ENCODE measurements around the gene CSF1. TPM values are rescaled to one million over a fixed set of nuclear protein-coding genes. Genes with fewer than 3 reads are reported as not detected.
"Not testable (repeated sequence)": the region's sequence is repeated elsewhere in the genome, so short reads cannot be mapped to it uniquely, and the experiment has no call there.

CSF1 gene
- total RNA-seq, 1 donor from 2014 or later, result 4.6 TPM

GRCh38 chr1:109935451-109935900 is 24.8 kb downstream of the CSF1 start:
- DNase-seq (ENCODE audit: low read depth in 2 of 2), result no peak

- no peak for DNase-seq (ENCODE audit: low read depth in 2 of 2)
Observed at GRCh38 chr1:109937738-109938137, 27.1 kb downstream of the CSF1 start.

- DNase-seq (ENCODE audit: low read depth in 2 of 2), result no peak
Observed at GRCh38 chr1:109938556-109938955, 27.9 kb downstream of the CSF1 start.

GRCh38 chr1:109942434-109942833 is 31.8 kb downstream of the CSF1 start:
- DNase-seq (ENCODE audit: low read depth in 2 of 2), result no peak

- DNase-seq (ENCODE audit: low read depth in 2 of 2), result no peak
Observed at GRCh38 chr1:109944541-109944940, 33.9 kb downstream of the CSF1 start.

- no peak for DNase-seq (ENCODE audit: low read depth in 2 of 2)
Observed at GRCh38 chr1:109946511-109946910, 35.9 kb downstream of the CSF1 start.

GRCh38 chr1:109947582-109948284 is 37.1 kb downstream of the CSF1 start:
- peak in 1 of 2 donors; percentile 35 for DNase-seq (ENCODE audit: low read depth in 2 of 2)

DNA sequence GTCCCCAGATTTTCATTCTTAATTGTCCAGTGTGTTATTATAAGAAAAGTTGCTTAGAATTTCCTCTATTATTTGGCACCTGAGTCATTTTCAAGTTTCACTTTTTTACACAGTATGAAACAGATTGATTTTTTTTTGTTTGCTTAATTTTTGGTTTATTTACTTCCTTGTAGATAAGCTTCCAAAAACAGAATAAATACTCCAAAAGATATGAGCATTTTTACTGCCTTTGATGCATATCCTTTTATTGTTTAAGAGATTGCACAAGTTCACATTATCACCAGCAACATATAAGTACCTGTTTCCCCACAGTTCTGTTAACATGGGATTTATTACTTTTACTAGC is 37.6 kb downstream of the CSF1 start:
- no peak for DNase-seq (ENCODE audit: low read depth in 2 of 2)

DNA sequence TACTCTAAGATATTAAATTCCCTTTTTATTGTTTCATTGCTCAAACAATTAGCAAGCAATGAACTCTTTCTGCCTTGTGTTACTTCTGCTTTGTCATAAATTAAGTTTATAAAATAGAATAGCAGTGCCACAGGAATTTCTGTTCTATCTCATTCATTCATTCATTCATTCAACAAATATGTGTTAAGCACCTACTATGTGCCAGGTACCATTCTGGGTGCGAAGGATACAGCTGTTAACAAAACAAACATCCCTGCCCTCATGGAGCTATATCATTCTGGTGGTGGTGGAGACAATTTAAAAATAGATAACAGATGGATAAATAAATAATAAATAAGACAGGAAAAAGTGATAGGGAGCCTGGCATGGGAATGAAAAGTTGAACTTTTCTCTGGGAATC is 39.4 kb downstream of the CSF1 start:
- no peak for DNase-seq (ENCODE audit: low read depth in 2 of 2)

DNA sequence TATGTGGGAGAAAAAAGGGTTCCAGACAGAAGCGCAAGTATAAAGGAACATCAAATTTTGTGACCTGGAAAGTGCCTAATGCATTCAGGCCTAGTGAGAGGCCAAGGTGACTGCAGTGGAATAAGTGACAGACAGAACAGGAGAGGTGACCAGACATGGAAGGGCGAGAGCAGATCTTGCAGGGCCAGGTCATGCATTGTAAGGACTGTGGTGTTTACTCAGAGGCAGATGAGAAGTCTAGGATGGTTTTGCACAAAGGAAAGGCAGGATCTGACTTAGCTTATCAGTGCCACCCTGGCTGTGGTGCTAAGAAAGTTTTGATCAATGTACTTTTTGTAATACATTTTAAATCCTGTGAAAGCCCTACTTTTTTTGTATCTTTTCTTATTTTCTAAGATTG is 39.9 kb downstream of the CSF1 start:
- no peak for DNase-seq (ENCODE audit: low read depth in 2 of 2)

GRCh38 chr1:109951501-109951900 is 40.9 kb downstream of the CSF1 start:
- DNase-seq (ENCODE audit: low read depth in 2 of 2), result not testable (repeated sequence)

DNA sequence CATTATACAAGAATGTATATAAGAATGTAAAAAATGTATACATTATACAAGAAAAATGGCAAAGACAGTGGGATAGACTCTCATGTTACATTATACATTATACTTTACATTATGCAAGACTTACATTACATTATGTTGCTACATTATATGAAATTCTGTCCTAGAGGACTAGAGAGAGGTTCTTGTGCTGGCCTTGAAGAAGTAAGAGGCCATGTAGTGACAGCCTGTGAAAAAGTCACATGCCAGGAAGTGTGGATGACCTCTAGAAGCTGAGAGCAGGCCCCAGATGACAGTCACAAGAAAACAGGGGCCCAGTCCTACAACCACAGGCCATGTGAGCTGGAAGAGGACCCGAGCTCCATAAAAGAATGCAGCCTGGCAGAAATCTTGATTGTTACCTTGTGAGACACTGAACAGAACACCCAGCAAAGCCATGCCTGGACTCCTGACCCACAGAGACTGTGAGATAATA is 43.4 kb downstream of the CSF1 start:
- no peak for DNase-seq (ENCODE audit: low read depth in 2 of 2)

DNA sequence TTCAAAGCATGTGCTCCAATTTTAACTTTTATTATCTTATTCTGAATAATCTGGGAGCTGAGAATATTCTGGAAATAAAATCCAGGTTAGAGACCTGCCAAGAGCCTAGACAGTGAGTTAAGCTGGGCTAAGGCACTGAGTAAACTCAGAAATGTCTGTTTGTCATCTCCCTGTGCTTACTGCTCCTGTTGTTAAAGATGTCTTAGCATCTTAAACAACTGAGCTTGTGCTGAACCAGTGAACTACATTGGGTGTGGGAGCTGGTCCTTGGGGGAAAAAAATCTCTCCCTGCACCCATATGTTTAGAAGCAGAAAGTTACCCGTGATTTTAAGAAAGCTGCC is 49.0 kb downstream of the CSF1 start:
- no peak for DNase-seq (ENCODE audit: low read depth in 2 of 2)

GRCh38 chr1:109959974-109960744 is 49.5 kb downstream of the CSF1 start:
- DNase-seq (ENCODE audit: low read depth in 2 of 2), result no peak

DNA sequence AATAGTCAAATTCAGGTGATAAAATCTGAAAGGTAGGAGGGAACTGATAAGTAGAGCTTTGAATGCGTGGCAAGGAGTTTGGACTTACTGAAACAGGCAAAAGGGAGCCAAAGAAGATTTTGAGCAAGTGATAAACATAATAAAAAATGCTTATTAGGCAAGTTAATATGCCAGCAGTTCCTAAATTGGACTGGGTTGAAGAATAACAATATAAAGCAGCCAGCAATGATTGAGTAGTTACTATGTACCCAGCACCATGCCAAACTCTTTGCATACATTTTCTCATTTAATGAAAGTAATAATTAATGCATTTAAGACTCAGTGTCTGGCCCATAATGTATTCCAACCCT is 50.1 kb downstream of the CSF1 start:
- DNase-seq (ENCODE audit: low read depth in 2 of 2), result no peak

- no peak for DNase-seq (ENCODE audit: low read depth in 2 of 2)
Observed at GRCh38 chr1:109963864-109964263, 53.2 kb downstream of the CSF1 start.

DNA sequence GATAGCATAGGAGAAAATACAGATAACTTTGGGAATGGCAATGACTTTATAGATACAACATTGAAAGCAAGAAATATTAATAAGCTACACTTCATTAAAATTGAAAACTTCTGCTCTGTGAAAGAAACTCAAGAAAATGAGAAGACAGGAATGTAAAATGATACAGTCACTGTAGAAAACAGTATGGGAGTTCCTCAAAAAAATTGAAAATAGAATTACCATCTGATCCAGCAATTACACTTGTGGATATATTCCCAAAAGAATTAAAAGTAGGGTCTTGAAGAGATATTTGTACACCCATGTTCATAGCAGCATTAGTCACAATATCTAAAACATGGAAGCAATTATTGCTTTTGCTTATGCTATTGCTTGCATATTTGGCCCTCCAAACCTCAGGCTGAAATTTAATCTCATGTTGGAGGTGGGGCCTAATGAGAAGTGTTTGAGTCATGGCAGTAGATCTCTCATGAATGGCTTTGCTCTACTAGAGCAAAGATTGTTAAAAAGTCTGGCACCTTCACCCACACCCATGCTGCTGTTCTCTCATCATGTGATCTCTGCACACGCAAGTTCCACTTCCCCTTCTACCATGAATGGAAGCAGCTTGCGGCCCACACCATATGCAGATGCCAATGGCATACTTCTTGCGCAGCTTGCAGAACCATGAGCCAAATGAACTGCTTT is 58.6 kb downstream of the CSF1 start:
- no peak for DNase-seq (ENCODE audit: low read depth in 2 of 2)

DNA sequence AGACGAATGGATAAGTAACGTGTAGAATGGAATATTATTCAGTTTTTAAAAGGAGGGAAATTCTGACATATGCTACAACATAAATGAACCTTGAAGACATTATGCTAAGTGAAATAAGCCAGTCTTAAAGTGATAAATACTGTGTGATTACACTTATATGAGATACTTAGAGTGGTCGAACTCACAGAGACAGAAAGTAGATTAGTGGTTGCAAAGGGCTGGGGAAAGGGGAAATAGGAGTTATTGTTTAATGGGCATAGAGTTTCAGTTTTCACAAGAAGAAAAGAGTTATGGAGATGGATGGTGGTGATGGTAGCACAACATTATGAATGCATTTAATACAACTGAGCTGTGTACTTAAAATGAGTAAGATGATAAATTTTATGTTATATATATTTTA is 59.3 kb downstream of the CSF1 start:
- DNase-seq (ENCODE audit: low read depth in 2 of 2), result no peak

DNA sequence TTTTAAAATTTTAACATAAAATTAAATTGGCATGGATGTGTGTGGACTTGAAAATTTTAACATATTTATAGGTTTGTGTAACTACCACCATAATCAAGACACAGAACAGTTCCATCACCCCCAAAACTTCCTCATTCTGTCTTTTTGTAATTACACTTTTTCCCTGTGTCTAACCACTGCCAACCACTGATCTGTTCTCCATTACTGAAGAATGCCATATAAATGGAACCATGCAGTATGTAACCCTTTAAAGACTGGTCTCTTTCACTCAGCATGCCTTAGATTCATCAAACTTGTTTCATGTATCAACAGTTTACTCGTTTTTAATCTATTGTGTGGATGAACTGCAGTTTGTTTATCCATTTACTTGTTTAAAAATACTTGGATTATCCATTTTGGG is 60.9 kb downstream of the CSF1 start:
- no peak for DNase-seq (ENCODE audit: low read depth in 2 of 2)

- DNase-seq (ENCODE audit: low read depth in 2 of 2), result no peak
Observed at GRCh38 chr1:109974191-109974590, 63.5 kb downstream of the CSF1 start.

GRCh38 chr1:109975718-109976117 is 65.1 kb downstream of the CSF1 start:
- peak in 1 of 2 donors; percentile 30 for DNase-seq (ENCODE audit: low read depth in 2 of 2)

DNA sequence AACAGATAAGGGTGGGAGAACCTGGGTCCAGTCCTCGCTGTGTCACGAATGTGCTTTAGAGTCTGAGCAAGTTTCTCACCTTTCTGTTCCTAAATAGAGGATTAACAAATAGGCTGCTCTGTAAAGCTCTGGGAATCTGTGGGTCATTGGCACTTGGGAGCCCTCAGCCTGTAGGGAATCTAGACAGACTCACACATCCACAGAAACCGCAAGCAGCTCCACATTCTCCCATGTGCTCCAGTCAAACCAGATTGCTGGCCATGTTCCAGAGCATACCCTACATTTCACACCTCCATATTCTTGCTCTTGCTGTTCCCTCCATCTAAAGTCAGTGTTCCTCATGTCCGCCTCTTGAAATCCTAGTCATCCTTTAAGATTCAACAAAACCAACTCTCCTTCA is 66.1 kb downstream of the CSF1 start:
- no peak for DNase-seq (ENCODE audit: low read depth in 2 of 2)

- no peak for DNase-seq (ENCODE audit: low read depth in 2 of 2)
Observed at GRCh38 chr1:109977225-109977624, 66.6 kb downstream of the CSF1 start.

Measured in dermis microvascular lymphatic vessel endothelial cell (primary cell).